ENCODE measurements around the gene PHF14. TPM values are rescaled to one million over a fixed set of nuclear protein-coding genes. Genes with fewer than 3 reads are reported as not detected.

PHF14 gene
- total RNA-seq, 1 donor from 2014 or later: 23.1 TPM

- peaks cover 15% of the 10 kb centered on the region for H3K4me1 Mint-ChIP-seq (ENCODE audit: low read depth)
Measured at GRCh38 chr7:11082552-11083213, 109.0 kb downstream of the PHF14 start.

GRCh38 chr7:11083214-11083568 lies 109.5 kb downstream of the PHF14 start:
- DNase-seq (ENCODE audit: low spot score): no peak
- Mint-ChIP-seq H3K27ac (ENCODE audit: unreplicated experiment) (no peak overlapping the region), H3K36me3 (ENCODE audit: low read depth) (peaks cover 10% of the 10 kb centered on the region), H3K4me1 (ENCODE audit: low read depth) (peaks cover 10% of the 10 kb centered on the region), H3K9me3 (ENCODE audit: low read depth) (peaks cover 9% of the 10 kb centered on the region), H3K27me3 (ENCODE audit: low read depth) (no peaks in the 10 kb centered on the region), H3K4me3 (ENCODE audit: unreplicated experiment) (no peak overlapping the region)
- TF ChIP-seq, protein P1, sequence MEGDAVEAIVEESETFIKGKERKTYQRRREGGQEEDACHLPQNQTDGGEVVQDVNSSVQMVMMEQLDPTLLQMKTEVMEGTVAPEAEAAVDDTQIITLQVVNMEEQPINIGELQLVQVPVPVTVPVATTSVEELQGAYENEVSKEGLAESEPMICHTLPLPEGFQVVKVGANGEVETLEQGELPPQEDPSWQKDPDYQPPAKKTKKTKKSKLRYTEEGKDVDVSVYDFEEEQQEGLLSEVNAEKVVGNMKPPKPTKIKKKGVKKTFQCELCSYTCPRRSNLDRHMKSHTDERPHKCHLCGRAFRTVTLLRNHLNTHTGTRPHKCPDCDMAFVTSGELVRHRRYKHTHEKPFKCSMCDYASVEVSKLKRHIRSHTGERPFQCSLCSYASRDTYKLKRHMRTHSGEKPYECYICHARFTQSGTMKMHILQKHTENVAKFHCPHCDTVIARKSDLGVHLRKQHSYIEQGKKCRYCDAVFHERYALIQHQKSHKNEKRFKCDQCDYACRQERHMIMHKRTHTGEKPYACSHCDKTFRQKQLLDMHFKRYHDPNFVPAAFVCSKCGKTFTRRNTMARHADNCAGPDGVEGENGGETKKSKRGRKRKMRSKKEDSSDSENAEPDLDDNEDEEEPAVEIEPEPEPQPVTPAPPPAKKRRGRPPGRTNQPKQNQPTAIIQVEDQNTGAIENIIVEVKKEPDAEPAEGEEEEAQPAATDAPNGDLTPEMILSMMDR (IDR thresholded peaks at IDR 0.05): no peak

More at GRCh38 chr7:11082552-11083213, 109.0 kb downstream of the PHF14 start:
- Mint-ChIP-seq H3K27ac (ENCODE audit: unreplicated experiment) (peak overlapping the region; percentile 81), H3K36me3 (ENCODE audit: low read depth) (peaks cover 10% of the 10 kb centered on the region), H3K27me3 (ENCODE audit: low read depth) (no peaks in the 10 kb centered on the region), H3K9me3 (ENCODE audit: low read depth) (peaks cover 9% of the 10 kb centered on the region), H3K4me3 (ENCODE audit: unreplicated experiment) (no peak overlapping the region)
- DNase-seq (ENCODE audit: low spot score): no peak
- TF ChIP-seq, protein P1 (IDR thresholded peaks at IDR 0.05): no peak

DNA sequence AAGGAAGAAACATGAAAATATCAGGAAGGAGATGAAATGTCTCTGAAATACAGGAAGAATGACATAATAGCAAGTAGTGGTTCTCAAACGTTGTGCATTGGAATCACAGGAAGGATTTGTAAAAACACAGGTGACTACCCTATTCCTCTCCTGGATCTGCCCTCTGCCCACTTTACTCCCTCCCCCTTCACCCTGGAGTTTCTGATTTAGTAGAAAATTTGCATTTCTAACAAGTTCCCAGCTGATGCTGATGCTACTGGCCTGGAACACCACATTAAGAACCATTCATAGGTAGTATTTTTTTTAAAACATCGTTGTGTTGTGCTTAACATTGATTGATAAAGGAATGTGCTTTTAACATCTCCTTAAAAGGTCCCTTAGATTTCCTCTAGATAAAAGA lies 130.9 kb downstream of the PHF14 start:
- Mint-ChIP-seq H3K36me3 (ENCODE audit: low read depth) (peaks cover 5% of the 10 kb centered on the region), H3K4me1 (ENCODE audit: low read depth) (no peaks in the 10 kb centered on the region), H3K4me3 (ENCODE audit: unreplicated experiment) (no peak overlapping the region), H3K9me3 (ENCODE audit: low read depth) (no peaks in the 10 kb centered on the region), H3K27me3 (ENCODE audit: low read depth) (no peaks in the 10 kb centered on the region), H3K27ac (ENCODE audit: unreplicated experiment) (no peak overlapping the region)
- DNase-seq (ENCODE audit: low spot score): no peak
- TF ChIP-seq, protein P1 (IDR thresholded peaks at IDR 0.05): no peak

DNA sequence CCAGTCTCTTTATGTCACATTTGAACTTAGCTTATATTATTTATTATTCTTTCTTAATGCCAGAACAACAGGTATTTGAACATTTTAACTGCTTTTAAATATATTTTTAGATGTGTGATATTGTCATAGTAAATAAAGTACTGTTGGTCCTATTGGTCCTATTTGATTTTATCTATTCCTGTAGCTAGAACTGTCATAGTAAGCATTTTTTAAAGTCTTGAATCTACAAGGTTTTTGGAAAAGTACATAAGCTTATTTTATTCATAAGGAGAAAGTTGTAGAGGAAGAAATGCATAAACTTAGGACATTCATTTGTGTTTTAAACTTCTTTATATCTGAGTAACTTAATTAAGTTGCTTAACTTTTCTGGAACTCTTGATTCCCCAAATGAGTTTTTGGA lies 136.0 kb downstream of the PHF14 start:
- peaks cover 5% of the 10 kb centered on the region for H3K36me3 Mint-ChIP-seq (ENCODE audit: low read depth)
- DNase-seq (ENCODE audit: low spot score): no peak
- TF ChIP-seq, protein P1 (IDR thresholded peaks at IDR 0.05): no peak
- H3K9me3 Mint-ChIP-seq (ENCODE audit: low read depth): no peaks in the 10 kb centered on the region
- no peaks in the 10 kb centered on the region for H3K4me1 Mint-ChIP-seq (ENCODE audit: low read depth)
- H3K27me3 Mint-ChIP-seq (ENCODE audit: low read depth): no peaks in the 10 kb centered on the region
- H3K4me3 Mint-ChIP-seq (ENCODE audit: unreplicated experiment): no peak overlapping the region
- H3K27ac Mint-ChIP-seq (ENCODE audit: unreplicated experiment): no peak overlapping the region

DNA sequence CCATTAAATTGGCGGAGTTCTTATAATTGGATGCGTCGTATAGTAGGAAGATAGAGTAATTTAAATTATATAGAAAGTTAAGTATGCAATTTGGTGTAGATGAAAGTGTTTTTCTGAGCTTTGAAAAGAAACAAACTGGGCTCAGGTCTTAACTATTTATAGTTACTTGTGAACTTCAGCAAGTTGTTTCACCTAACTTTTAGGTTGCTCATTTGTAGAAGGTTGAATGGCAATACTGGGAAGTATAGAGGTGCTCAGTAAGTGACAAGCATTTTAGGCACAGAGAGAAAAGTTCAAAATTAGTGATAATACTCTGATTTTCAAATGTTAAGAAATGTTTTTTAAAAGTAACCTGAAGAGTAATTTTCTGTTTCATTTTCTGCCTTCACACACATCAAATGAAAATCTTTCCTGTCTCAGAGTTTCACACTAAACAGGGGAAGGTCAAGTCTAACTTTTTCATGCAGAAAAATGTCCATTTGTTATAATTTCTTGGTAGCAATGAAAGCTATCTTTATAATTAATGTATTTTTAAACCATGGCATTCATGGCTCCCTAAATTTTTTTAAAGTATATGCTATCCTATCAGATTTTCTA lies 146.5 kb downstream of the PHF14 start:
- Mint-ChIP-seq H3K4me3 (ENCODE audit: unreplicated experiment) (no peak overlapping the region), H3K27ac (ENCODE audit: unreplicated experiment) (no peak overlapping the region), H3K27me3 (ENCODE audit: low read depth) (no peaks in the 10 kb centered on the region), H3K4me1 (ENCODE audit: low read depth) (peaks cover 7% of the 10 kb centered on the region), H3K36me3 (ENCODE audit: low read depth) (peaks cover 10% of the 10 kb centered on the region), H3K9me3 (ENCODE audit: low read depth) (no peaks in the 10 kb centered on the region)
- no peak for DNase-seq (ENCODE audit: low spot score)
- TF ChIP-seq, protein P1 (IDR thresholded peaks at IDR 0.05): no peak
